Liver (tissue), 3 donors: ENCODE results near the gene ARHGAP5.

Experiments
- FOXA1 ChIP-seq: IDR thresholded peaks from 2 replicates; pipeline ENCODE4 v1.6.1; 2016; ENCODE audit warnings: antibody characterized with exemption
- RXRA ChIP-seq, 2 donors: IDR thresholded peaks; 2 replicates each; pipeline ENCODE4 v1.6.1; 2017 to 2018; ENCODE audit warnings: antibody characterized with exemption in 2 of 2, mild to moderate bottlenecking in 1 of 2
- SP1 ChIP-seq: IDR thresholded peaks from 2 replicates; pipeline ENCODE4 v1.6.1; 2018; ENCODE audit warnings: antibody characterized with exemption, mild to moderate bottlenecking
- TF ChIP-seq, protein P1 (sequence below): fragments of 150-350 bp; IDR thresholded peaks from 2 replicates; pipeline ENCODE4 v1.5.1; 2017; ENCODE audit warnings: improper control_type of control experiment, low read depth, low read length; ENCODE audit not compliant: missing input control
- TF ChIP-seq, protein P2 (sequence below): IDR thresholded peaks from 2 replicates; pipeline ENCODE4 v1.6.1; 2016; ENCODE audit warnings: antibody characterized with exemption
- donor health status: healthy.
- donor health status: healthy.

DNA sequence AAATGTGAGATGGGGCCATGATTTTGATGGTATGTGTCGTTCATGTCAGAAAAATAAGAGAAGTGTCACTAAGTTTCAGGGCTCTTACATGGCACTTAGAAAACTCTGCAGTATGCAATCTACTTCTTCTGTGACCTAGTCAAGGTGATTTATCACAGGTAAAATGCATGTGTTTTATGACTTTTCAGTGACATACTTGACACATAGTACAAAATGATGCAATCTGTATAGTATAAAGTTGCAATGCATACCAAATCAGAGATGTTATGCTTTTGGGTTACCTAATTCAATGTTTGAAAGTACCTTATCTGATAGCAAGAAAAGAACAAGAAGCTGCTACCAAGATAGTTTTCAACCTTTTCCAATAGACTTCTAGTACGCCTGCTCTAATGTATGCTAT, 21.9 kb upstream of the ARHGAP5 start:
- TF ChIP-seq, protein P1, sequence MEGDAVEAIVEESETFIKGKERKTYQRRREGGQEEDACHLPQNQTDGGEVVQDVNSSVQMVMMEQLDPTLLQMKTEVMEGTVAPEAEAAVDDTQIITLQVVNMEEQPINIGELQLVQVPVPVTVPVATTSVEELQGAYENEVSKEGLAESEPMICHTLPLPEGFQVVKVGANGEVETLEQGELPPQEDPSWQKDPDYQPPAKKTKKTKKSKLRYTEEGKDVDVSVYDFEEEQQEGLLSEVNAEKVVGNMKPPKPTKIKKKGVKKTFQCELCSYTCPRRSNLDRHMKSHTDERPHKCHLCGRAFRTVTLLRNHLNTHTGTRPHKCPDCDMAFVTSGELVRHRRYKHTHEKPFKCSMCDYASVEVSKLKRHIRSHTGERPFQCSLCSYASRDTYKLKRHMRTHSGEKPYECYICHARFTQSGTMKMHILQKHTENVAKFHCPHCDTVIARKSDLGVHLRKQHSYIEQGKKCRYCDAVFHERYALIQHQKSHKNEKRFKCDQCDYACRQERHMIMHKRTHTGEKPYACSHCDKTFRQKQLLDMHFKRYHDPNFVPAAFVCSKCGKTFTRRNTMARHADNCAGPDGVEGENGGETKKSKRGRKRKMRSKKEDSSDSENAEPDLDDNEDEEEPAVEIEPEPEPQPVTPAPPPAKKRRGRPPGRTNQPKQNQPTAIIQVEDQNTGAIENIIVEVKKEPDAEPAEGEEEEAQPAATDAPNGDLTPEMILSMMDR: no peak
- TF ChIP-seq, protein P2, sequence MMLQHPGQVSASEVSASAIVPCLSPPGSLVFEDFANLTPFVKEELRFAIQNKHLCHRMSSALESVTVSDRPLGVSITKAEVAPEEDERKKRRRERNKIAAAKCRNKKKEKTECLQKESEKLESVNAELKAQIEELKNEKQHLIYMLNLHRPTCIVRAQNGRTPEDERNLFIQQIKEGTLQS: no peak
- TF ChIP-seq RXRA (IDR thresholded peaks at IDR 0.05) (no peak), SP1 (no peak), FOXA1 (no peak)
